Naive B cell (primary cell): ENCODE results near the gene PAEP. TPM values are rescaled to one million over a fixed set of nuclear protein-coding genes. Genes with fewer than 3 reads are reported as not detected.

Source experiments
- ATAC-seq, 2 donors: fragments of 150-1000 bp; cut with Tn5 transposase; 2 replicates each; pipeline ENCODE4 v1.10.0; 2021; ENCODE audit warnings: low read depth in 2 of 2, mild to moderate bottlenecking in 2 of 2, moderate library complexity in 2 of 2
- DNase-seq: peaks from one replicate; pipeline ENCODE4 v3.0.0; 2022
- H3K27ac Mint-ChIP-seq, 6 donors: one replicate each; pipeline ENCODE4 v1.8.0; 2020 to 2022; ENCODE audit warnings: mild to moderate bottlenecking in 6 of 6, mixed read lengths in 6 of 6, moderate library complexity in 5 of 6, inconsistent platforms in 2 of 6
- H3K27me3 Mint-ChIP-seq, 3 donors: one replicate each; pipeline ENCODE4 v1.8.0; 2021 to 2022; ENCODE audit warnings: mixed read lengths in 3 of 3, mild to moderate bottlenecking in 1 of 3
- H3K36me3 Mint-ChIP-seq, 2 donors: one replicate each; pipeline ENCODE4 v1.8.0; 2020 to 2022; ENCODE audit warnings: mixed read lengths in 2 of 2, inconsistent platforms in 1 of 2, mild to moderate bottlenecking in 1 of 2
- H3K4me1 Mint-ChIP-seq, 3 donors: one replicate each; pipeline ENCODE4 v1.8.0; 2020 to 2022; ENCODE audit warnings: mixed read lengths in 3 of 3, inconsistent platforms in 1 of 3, mild to moderate bottlenecking in 1 of 3, moderate library complexity in 1 of 3
- H3K4me3 Mint-ChIP-seq, 8 donors: one replicate each; pipeline ENCODE4 v1.8.0; 2020 to 2022; ENCODE audit warnings: mild to moderate bottlenecking in 8 of 8, mixed read lengths in 8 of 8, moderate library complexity in 8 of 8, inconsistent platforms in 2 of 8
- H3K9me3 Mint-ChIP-seq, 7 donors: one replicate each; pipeline ENCODE4 v1.8.0; 2020 to 2022; ENCODE audit warnings: mixed read lengths in 7 of 7, mild to moderate bottlenecking in 5 of 7, inconsistent platforms in 2 of 7, moderate library complexity in 1 of 7
- polyA plus RNA-seq, 6 donors: library from polyadenylated mRNA; unstranded; fragments of 300-500 nt; fragmentation: Illumina TruSeq; gene quantifications; one replicate each; pipeline ENCODE4 v1.2.3, GENCODE V29; 2021; ENCODE audit warnings: low read depth in 6 of 6

PAEP gene
- polyA plus RNA-seq, 6 donors from 2014 or later: not detected

DNA sequence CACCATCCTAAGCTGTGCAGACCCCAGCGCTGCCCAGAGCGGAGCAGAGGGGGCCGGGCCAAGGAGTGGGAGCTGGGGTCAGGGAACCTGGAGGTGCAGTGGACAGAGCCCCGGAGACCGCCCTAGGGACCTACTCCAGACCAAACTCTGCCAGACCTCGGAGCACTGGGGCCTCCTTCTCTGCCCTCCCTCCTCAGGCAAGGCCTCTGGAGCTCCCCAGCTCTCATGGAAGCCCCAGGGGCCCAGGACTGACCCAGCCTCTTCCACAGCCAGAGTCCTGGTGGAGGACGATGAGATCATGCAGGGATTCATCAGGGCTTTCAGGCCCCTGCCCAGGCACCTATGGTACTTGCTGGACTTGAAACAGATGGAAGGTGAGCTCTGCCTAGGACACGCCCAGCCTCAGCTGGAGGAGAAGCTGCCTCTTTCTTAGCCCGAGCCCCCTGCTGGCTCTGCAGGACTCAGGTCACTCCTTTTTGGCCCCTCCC, 3.6 kb downstream of the PAEP start:
- ATAC-seq (no peak), DNase-seq (no peak)
- H3K9me3 Mint-ChIP-seq: peaks cover 0 to 16% (median 7%) of the 10 kb centered on the region in 7 donors
- H3K4me1 Mint-ChIP-seq: no peaks in the 10 kb centered on the region
- no peak overlapping the region for H3K27ac Mint-ChIP-seq
- H3K27me3 Mint-ChIP-seq: peaks cover 12 to 37% (median 22%) of the 10 kb centered on the region in 3 donors
- H3K36me3 Mint-ChIP-seq: no peaks in the 10 kb centered on the region
- no peak overlapping the region for H3K4me3 Mint-ChIP-seq

- H3K27me3 Mint-ChIP-seq: peaks cover 12 to 35% (median 19%) of the 10 kb centered on the region in 3 donors
- no peaks in the 10 kb centered on the region for H3K4me1 Mint-ChIP-seq
- no peaks in the 10 kb centered on the region for H3K36me3 Mint-ChIP-seq
- H3K27ac Mint-ChIP-seq: no peak overlapping the region
- DNase-seq (no peak), ATAC-seq (no peak)
- peaks cover 0 to 18% (median 7%) of the 10 kb centered on the region in 7 donors for H3K9me3 Mint-ChIP-seq
- H3K4me3 Mint-ChIP-seq: no peak overlapping the region
These were observed 4.1 kb downstream of the PAEP start for GRCh38 chr9:135565636-135566035.

GRCh38 chr9:135566552-135566951, 5.0 kb downstream of the PAEP start:
- H3K36me3 Mint-ChIP-seq: no peaks in the 10 kb centered on the region
- H3K4me3 Mint-ChIP-seq: no peak overlapping the region
- H3K9me3 Mint-ChIP-seq: peaks cover 0 to 19% (median 7%) of the 10 kb centered on the region in 7 donors
- ATAC-seq (no peak), DNase-seq (no peak)
- no peak overlapping the region for H3K27ac Mint-ChIP-seq
- H3K27me3 Mint-ChIP-seq: peaks cover 12 to 31% (median 17%) of the 10 kb centered on the region in 3 donors
- no peaks in the 10 kb centered on the region for H3K4me1 Mint-ChIP-seq

DNA sequence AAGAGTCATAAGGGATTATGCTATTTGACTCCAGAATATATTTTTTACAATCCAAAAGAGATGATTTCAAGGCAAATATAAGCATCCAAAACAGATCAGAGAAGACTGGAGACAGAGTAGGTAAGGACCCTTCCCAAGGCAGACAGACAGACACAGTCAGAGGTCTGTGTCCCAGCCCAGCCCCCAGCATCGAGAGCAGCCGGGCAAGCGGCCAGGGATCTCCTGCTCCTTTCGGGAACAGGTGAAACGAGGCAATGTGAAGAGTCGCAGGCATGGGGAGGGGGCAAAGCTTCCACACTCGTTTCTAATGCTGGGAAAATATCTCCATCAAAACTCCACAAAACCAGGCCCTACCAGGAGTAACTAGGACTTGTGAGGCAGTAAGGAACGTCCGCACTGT, 5.8 kb downstream of the PAEP start:
- Mint-ChIP-seq H3K4me3 (no peak overlapping the region), H3K36me3 (no peaks in the 10 kb centered on the region), H3K4me1 (no peaks in the 10 kb centered on the region), H3K27me3 (peaks cover 12 to 31% (median 17%) of the 10 kb centered on the region in 3 donors), H3K27ac (no peak overlapping the region), H3K9me3 (peaks cover 0 to 19% (median 7%) of the 10 kb centered on the region in 7 donors)
- ATAC-seq (no peak), DNase-seq (no peak)

DNA sequence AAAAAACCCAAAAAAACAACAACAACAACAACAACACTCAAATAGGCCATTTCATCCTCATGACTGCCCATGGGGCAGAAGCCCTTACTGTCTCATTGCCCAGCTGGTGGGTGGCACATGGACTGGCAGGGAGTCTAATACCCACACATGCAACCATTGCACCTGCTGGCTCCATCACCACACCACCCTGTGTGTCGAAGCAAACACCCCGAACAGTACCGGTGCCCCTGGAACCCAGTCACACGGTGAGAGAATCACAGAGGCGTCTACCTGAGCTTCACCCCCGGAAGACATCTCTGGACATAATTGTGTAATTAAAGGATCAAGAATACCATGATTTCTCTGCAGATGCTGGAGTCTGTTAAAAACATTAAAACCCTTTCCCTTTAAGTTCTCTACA, 6.5 kb downstream of the PAEP start:
- Mint-ChIP-seq H3K36me3 (no peaks in the 10 kb centered on the region), H3K9me3 (peaks cover 0 to 19% (median 7%) of the 10 kb centered on the region in 7 donors), H3K4me3 (no peak overlapping the region), H3K27ac (no peak overlapping the region), H3K27me3 (peaks cover 11 to 31% (median 17%) of the 10 kb centered on the region in 3 donors), H3K4me1 (no peaks in the 10 kb centered on the region)
- no peak for ATAC-seq
- no peak for DNase-seq

DNA sequence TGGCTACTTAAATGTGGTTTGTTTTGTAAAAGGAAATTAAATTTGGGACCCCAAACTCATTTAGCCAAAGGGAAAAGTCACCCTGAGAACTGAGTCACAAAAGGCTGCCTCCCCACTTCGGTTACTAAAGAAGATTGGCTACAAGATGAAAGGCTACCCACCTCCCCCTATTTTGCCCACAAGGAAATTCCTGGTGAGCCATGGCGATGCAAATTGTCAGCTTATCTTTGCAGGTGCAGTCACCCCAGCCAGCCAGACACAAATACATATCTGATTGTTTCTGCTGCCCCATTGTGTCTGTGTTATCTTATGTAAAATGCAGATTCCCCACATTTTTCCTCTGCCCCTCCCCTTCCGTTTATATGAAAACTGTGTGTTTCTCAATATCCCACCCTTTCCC, 8.9 kb downstream of the PAEP start:
- H3K27me3 Mint-ChIP-seq: peaks cover 7 to 19% (median 16%) of the 10 kb centered on the region in 3 donors

GRCh38 chr9:135572233-135572632, 10.7 kb downstream of the PAEP start:
- ATAC-seq: no peak
- no peak overlapping the region for H3K4me3 Mint-ChIP-seq
- H3K36me3 Mint-ChIP-seq: no peaks in the 10 kb centered on the region
- peaks cover 0 to 9% (median 7%) of the 10 kb centered on the region in 3 donors for H3K27me3 Mint-ChIP-seq
- no peak overlapping the region for H3K27ac Mint-ChIP-seq
- peaks cover 0 to 3% (median 0%) of the 10 kb centered on the region in 3 donors for H3K4me1 Mint-ChIP-seq
- no peak for DNase-seq
- H3K9me3 Mint-ChIP-seq: peaks cover 0 to 19% (median 7%) of the 10 kb centered on the region in 7 donors

More for the DNA sequence above, 8.9 kb downstream of the PAEP start:
- no peak overlapping the region for H3K4me3 Mint-ChIP-seq
- no peak overlapping the region for H3K27ac Mint-ChIP-seq
- H3K9me3 Mint-ChIP-seq: peaks cover 0 to 19% (median 7%) of the 10 kb centered on the region in 7 donors
- DNase-seq: no peak
- no peak for ATAC-seq
- H3K4me1 Mint-ChIP-seq: no peaks in the 10 kb centered on the region
- no peaks in the 10 kb centered on the region for H3K36me3 Mint-ChIP-seq

GRCh38 chr9:135573124-135573523, 11.6 kb downstream of the PAEP start:
- Mint-ChIP-seq H3K4me3 (no peak overlapping the region), H3K9me3 (peaks cover 0 to 18% (median 7%) of the 10 kb centered on the region in 7 donors), H3K27ac (no peak overlapping the region), H3K27me3 (peaks cover 0 to 8% (median 5%) of the 10 kb centered on the region in 3 donors), H3K36me3 (no peaks in the 10 kb centered on the region), H3K4me1 (peaks cover 0 to 3% (median 0%) of the 10 kb centered on the region in 3 donors)
- DNase-seq (no peak), ATAC-seq (no peak)

DNA sequence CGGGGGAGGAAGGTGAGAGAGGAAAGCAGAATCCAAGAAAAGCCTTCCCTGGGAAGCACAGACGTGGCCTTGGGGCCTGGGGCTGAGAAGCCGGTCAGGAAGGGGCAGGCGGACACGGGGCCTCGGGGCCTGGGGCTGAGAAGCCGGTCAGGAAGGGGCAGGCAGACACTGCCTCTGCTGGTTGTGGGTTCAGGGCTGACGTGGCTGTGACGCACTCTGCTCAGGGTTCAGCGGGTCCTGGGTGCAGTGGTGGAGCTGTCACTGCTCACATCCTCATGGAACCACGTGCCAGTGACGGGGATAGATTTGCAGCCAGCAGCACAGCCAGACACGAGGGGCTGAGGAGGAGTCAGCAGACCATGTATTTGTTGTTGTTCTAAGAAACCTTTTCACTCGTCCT, 12.8 kb downstream of the PAEP start:
- Mint-ChIP-seq H3K27ac (no peak overlapping the region), H3K4me3 (no peak overlapping the region), H3K9me3 (peaks cover 0 to 9% (median 3%) of the 10 kb centered on the region in 7 donors), H3K4me1 (peaks cover 0 to 3% (median 0%) of the 10 kb centered on the region in 3 donors), H3K27me3 (peaks cover 0 to 8% (median 0%) of the 10 kb centered on the region in 3 donors), H3K36me3 (no peaks in the 10 kb centered on the region)
- ATAC-seq: no peak
- no peak for DNase-seq

- H3K36me3 Mint-ChIP-seq: no peaks in the 10 kb centered on the region
These were observed 13.4 kb downstream of the PAEP start for GRCh38 chr9:135574943-135575342.

GRCh38 chr9:135575995-135576631, 14.6 kb downstream of the PAEP start:
- Mint-ChIP-seq H3K27ac (no peak overlapping the region), H3K27me3 (peaks cover 0 to 8% (median 0%) of the 10 kb centered on the region in 3 donors), H3K9me3 (no peaks in the 10 kb centered on the region), H3K4me3 (no peak overlapping the region), H3K36me3 (no peaks in the 10 kb centered on the region), H3K4me1 (peaks cover 0 to 3% (median 0%) of the 10 kb centered on the region in 3 donors)
- no peak for ATAC-seq
- no peak for DNase-seq

More at GRCh38 chr9:135574943-135575342, 13.4 kb downstream of the PAEP start:
- DNase-seq: no peak
- H3K4me3 Mint-ChIP-seq: no peak overlapping the region
- H3K27me3 Mint-ChIP-seq: peaks cover 0 to 8% (median 0%) of the 10 kb centered on the region in 3 donors
- no peak overlapping the region for H3K27ac Mint-ChIP-seq
- H3K9me3 Mint-ChIP-seq: peaks cover 0 to 3% (median 0%) of the 10 kb centered on the region in 7 donors
- peaks cover 0 to 3% (median 0%) of the 10 kb centered on the region in 3 donors for H3K4me1 Mint-ChIP-seq
- ATAC-seq: no peak

DNA sequence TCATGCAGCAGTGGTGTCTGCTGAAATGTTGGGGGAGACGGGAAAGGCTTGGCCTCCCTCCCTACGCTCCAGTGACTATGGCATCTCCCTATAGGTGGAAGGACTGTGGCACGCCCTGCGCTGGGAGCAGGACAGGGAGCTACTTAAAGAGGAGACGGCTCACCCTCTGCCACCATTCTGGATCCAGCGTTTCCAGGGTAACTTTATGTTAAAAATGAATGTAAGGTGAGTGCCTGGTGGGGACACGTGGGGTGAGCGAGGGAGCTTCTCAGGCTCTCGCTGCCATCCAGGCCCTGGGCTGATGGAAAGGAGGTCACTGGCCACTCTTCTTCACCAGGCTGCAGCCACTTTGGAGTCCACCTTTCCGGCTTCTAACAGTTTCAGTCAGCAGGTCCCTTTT, 15.7 kb downstream of the PAEP start:
- ATAC-seq (no peak), DNase-seq (no peak)
- Mint-ChIP-seq H3K27me3 (peaks cover 0 to 16% (median 6%) of the 10 kb centered on the region in 3 donors), H3K9me3 (no peaks in the 10 kb centered on the region), H3K27ac (no peak overlapping the region), H3K4me3 (no peak overlapping the region), H3K4me1 (peaks cover 0 to 3% (median 0%) of the 10 kb centered on the region in 3 donors), H3K36me3 (no peaks in the 10 kb centered on the region)

DNA sequence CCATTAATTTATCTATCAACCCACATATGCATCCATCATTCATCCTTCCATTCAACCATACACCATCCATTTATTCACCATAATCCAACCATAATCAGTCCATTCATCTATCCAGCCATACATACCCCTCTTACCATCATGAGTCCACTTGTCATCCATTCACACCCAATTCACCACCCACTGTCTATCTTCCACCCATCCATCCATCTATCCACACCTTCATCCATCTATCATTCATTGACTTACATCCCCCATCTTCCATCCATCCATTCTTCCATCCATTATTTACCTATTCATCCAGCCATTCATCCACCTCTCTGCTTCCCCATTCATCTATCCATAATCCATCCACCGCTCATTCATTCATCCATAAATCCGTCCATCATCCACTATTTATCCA, 17.8 kb downstream of the PAEP start:
- Mint-ChIP-seq H3K9me3 (no peaks in the 10 kb centered on the region), H3K36me3 (no peaks in the 10 kb centered on the region), H3K4me1 (peaks cover 0 to 3% (median 0%) of the 10 kb centered on the region in 3 donors), H3K4me3 (no peak overlapping the region), H3K27ac (no peak overlapping the region), H3K27me3 (peaks cover 4 to 18% (median 16%) of the 10 kb centered on the region in 3 donors)
- DNase-seq (no peak), ATAC-seq (no peak)
